HG03066 (cell line): ENCODE measurements around the gene SPDYE3.
A peak's percentile ranks its signal among the peaks of the same experiment; 100 is the strongest.

Experiments
- ATAC-seq: cut with Tn5 transposase; IDR thresholded peaks from one replicate; pipeline ENCODE4 v1.9.1; 2021; ENCODE audit warnings: low read depth; ENCODE audit not compliant: unreplicated experiment

Gene SPDYE3

GRCh38 chr7:100369105-100369504 lies 61.6 kb downstream of the SPDYE3 start:
- peak; percentile 57 for ATAC-seq

DNA sequence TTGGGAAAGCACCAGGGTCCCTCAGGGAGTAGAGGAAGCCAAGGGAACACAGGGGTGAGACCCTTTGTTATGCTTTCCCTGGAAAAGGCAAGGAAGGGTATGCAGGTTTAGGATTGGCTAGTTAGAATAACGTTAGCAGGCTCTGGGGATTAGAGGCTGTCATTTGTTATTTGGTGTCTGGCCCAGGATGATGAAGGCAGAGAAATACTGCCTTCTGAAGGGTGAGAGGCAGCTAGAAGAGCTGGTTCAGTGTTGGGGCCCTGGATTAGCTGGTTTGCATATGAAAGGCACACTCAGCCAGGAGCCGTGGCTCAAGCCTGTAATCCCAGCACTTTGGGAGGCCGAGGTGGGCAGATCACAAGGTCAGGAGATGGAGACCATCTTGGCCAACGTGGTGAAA lies 62.8 kb downstream of the SPDYE3 start:
- no peak for ATAC-seq

DNA sequence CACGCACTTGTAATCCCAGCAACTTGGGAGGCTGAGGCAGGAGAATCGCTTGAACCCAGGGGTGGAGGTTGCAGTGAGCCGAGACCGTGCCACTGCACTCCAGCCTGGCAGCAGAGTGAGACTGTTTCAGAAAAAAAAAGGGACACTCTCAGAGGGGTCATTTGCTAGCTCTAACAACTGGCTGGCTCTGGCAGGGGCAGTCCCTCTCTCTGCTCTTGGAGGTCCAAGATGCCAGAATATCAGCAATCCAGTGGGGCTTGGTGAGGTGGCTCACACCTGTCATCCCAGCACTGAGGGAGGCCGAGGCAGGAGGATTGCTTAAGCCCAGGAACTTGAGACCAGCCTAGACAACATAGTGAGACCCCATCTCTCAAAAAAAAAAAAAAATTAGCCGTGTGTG lies 63.2 kb downstream of the SPDYE3 start:
- no peak for ATAC-seq

DNA sequence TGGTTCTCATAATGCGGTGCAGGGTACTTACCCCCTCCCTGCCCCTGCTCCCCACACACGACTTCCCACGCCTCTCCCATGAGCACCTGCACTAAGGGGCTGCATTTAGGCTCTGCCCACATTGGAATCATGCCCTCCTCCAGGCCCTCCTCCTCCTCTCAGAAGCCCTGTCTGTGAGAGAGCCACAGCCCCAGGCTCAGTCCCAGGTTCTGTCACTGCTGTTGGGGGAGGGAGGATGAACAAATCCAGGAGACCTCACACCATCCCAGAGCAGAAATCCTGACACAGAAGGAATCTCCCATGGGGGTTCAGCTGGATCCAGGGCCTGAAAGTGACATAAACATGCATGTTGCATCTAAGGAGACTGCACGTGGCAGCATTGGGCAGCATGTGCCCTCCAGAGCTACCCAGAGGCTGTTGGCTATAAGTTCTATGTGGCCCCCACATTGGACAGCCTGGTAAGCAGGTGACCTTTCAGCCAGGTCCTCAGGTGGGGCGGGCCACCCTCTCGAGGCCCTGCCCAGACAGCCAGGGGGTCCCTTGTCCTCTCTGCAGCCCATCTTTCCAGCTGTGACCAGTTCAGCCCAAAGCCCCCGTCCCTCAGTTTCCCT lies 64.2 kb downstream of the SPDYE3 start:
- no peak for ATAC-seq
